Liver (tissue), 9 donors: ENCODE measurements around the gene RNPEP. TPM values are rescaled to one million over a fixed set of nuclear protein-coding genes. Genes with fewer than 3 reads are reported as not detected.
"Not testable (repeated sequence)": the region's sequence is repeated elsewhere in the genome, so short reads cannot be mapped to it uniquely, and the experiment has no call there.

Experiments
- DNase-seq: peaks from one replicate; pipeline ENCODE4 v3.0.0-alpha.2; 2017; ENCODE audit warnings: low spot score
- H3K27ac ChIP-seq, 2 donors: one replicate each; pipeline ENCODE4 v1.7.0; 2013; ENCODE audit warnings: inconsistent platforms in 2 of 2, low read length in 2 of 2, control low read depth in 1 of 2, low read depth in 1 of 2, mild to moderate bottlenecking in 1 of 2
- H3K27me3 ChIP-seq, 4 donors: one replicate each; pipeline versions ENCODE4 v1.6.1 to v1.7.0; 2013; ENCODE audit warnings: low read length in 3 of 4, inconsistent platforms in 1 of 4, mild to moderate bottlenecking in 1 of 4, moderate library complexity in 1 of 4; ENCODE audit not compliant: control insufficient read depth in 4 of 4, insufficient read depth in 4 of 4
- H3K36me3 ChIP-seq, 4 donors: one replicate each; pipeline versions ENCODE4 v1.6.1 to v1.7.0; 2013; ENCODE audit warnings: low read length in 3 of 4, mild to moderate bottlenecking in 3 of 4, low read depth in 1 of 4, moderate library complexity in 1 of 4; ENCODE audit not compliant: control insufficient read depth in 4 of 4, insufficient read depth in 3 of 4
- H3K4me1 ChIP-seq, 4 donors: one replicate each; pipeline versions ENCODE4 v1.6.1 to v1.7.0; 2013; ENCODE audit warnings: low read length in 3 of 4, mild to moderate bottlenecking in 3 of 4, moderate library complexity in 1 of 4; ENCODE audit not compliant: control insufficient read depth in 4 of 4, insufficient read depth in 4 of 4
- H3K4me3 ChIP-seq, 3 donors: one replicate each; pipeline versions ENCODE4 v1.6.1 to v1.7.0; 2013; ENCODE audit warnings: low read length in 3 of 3, control low read depth in 1 of 3, low read depth in 1 of 3, mild to moderate bottlenecking in 1 of 3
- H3K9ac ChIP-seq, 2 donors: one replicate each; pipeline ENCODE4 v1.7.0; 2013; ENCODE audit warnings: low read length in 2 of 2, mild to moderate bottlenecking in 2 of 2, moderate library complexity in 2 of 2, control low read depth in 1 of 2, low read depth in 1 of 2
- H3K9me3 ChIP-seq, 4 donors: one replicate each; pipeline versions ENCODE4 v1.6.1 to v1.7.0; 2013; ENCODE audit warnings: low read length in 3 of 4; ENCODE audit not compliant: control insufficient read depth in 4 of 4
- ATF3 ChIP-seq: IDR thresholded peaks from 2 replicates; pipeline ENCODE4 v1.6.1; 2016; ENCODE audit warnings: antibody characterized with exemption
- CTCF ChIP-seq: fragments of 150-350 bp; IDR thresholded peaks from 2 replicates; pipeline ENCODE4 v1.5.1; 2017; ENCODE audit warnings: improper control_type of control experiment, low read depth, low read length; ENCODE audit not compliant: missing input control
- FOXA1 ChIP-seq: IDR thresholded peaks from 2 replicates; pipeline ENCODE4 v1.6.1; 2016; ENCODE audit warnings: antibody characterized with exemption
- FOXA2 ChIP-seq: IDR thresholded peaks from 2 replicates; pipeline ENCODE4 v1.6.1; 2016; ENCODE audit warnings: antibody characterized with exemption
- GABPA ChIP-seq, 2 donors: IDR thresholded peaks in 1 of 2; conservative IDR thresholded peaks in 1 of 2; 2 replicates each; pipeline ENCODE4 v1.6.1; 2016; ENCODE audit warnings: antibody characterized with exemption in 2 of 2, mild to moderate bottlenecking in 1 of 2, moderate library complexity in 1 of 2
- HNF4A ChIP-seq, 2 donors: conservative IDR thresholded peaks; 2 replicates each; pipeline ENCODE4 v1.6.1; 2016; ENCODE audit warnings: antibody characterized with exemption in 2 of 2, mild to moderate bottlenecking in 2 of 2
- JUND ChIP-seq, 2 donors: IDR thresholded peaks; 2 replicates each; pipeline ENCODE4 v1.6.1; 2016; ENCODE audit warnings: antibody characterized with exemption in 2 of 2
- MAX ChIP-seq: IDR thresholded peaks from 2 replicates; pipeline ENCODE4 v1.6.1; 2016; ENCODE audit warnings: antibody characterized with exemption
- NR2F2 ChIP-seq: IDR thresholded peaks from 2 replicates; pipeline ENCODE4 v1.6.1; 2016; ENCODE audit warnings: antibody characterized with exemption
- REST ChIP-seq: IDR thresholded peaks from 2 replicates; pipeline ENCODE4 v1.6.1; 2016; ENCODE audit warnings: antibody characterized with exemption, mild to moderate bottlenecking
- SP1 ChIP-seq: IDR thresholded peaks from 2 replicates; pipeline ENCODE4 v1.6.1; 2018; ENCODE audit warnings: antibody characterized with exemption, mild to moderate bottlenecking
- YY1 ChIP-seq: IDR thresholded peaks from 2 replicates; pipeline ENCODE4 v1.6.1; 2016; ENCODE audit warnings: antibody characterized with exemption, mild to moderate bottlenecking
- ZBTB33 ChIP-seq: IDR thresholded peaks from 2 replicates; pipeline ENCODE4 v1.6.1; 2016; ENCODE audit warnings: antibody characterized with exemption
- WGBS: extraction: QIAGEN DNeasy Blood & Tissue Kit; methylation state at CpG from one replicate; pipeline ENCODE4 v1.1.7; 2013; 5-methylcytosine and 5-hydroxymethylcytosine counted together
- polyA plus RNA-seq, 2 donors: library from polyadenylated mRNA; stranded (reverse) in 1 of 2; unstranded in 1 of 2; fragments of 200-250 nt in 1 of 2; fragments of >200 nt in 1 of 2; fragmentation: Nextera tagmentation in 1 of 2; extraction: Ambion mirVana in 1 of 2; gene quantifications; one replicate each; pipeline versions ENCODE4 v1.2.1 to v1.2.3, GENCODE V29; 2013 to 2015
- total RNA-seq, 2 donors: library from RNA; depleted of rRNA; stranded (reverse); fragments of >200 nt; gene quantifications; one replicate each; pipeline ENCODE4 v1.2.3, GENCODE V29; 2014
- donor health status: healthy.
- donor health status: healthy.
- donor health status: healthy.
- donor health status: healthy.
- donor health status: healthy.

RNPEP gene
- total and polyA plus RNA-seq, 4 donors = 16.3 to 26.5 (median 21.0) TPM

GRCh38 chr1:201955729-201956143 lies 26.7 kb upstream of the RNPEP start:
- no peak for TF ChIP-seq REST
- Histone ChIP-seq H3K9ac (peak overlapping the region; percentile 87 to 96), H3K4me3 (peak overlapping the region; percentile 62 to 99 (median 91)), H3K9me3 (no peaks in the 10 kb centered on the region), H3K27me3 (no peaks in the 10 kb centered on the region), H3K36me3 (peaks cover 7 to 18% (median 12%) of the 10 kb centered on the region in 4 donors), H3K27ac (peak overlapping the region; percentile 88 to 96), H3K4me1 (peaks cover 0 to 21% (median 11%) of the 10 kb centered on the region in 4 donors)
- DNase-seq = no peak
- WGBS = under 1% methylated on average over 17 of the region's 17 CpGs

- WGBS = 96% methylated on average over 5 of the region's 5 CpGs
- peaks cover 14 to 41% (median 30%) of the 10 kb centered on the region in 4 donors for H3K36me3 ChIP-seq
- H3K9me3 ChIP-seq = no peaks in the 10 kb centered on the region
- no peaks in the 10 kb centered on the region for H3K27me3 ChIP-seq
- peaks cover 0 to 21% (median 11%) of the 10 kb centered on the region in 4 donors for H3K4me1 ChIP-seq
- no peak overlapping the region for H3K4me3 ChIP-seq
- H3K27ac ChIP-seq = no peak overlapping the region
- DNase-seq = no peak
- TF ChIP-seq CTCF = no peak
- no peak for TF ChIP-seq NR2F2
- no peak for TF ChIP-seq SP1
- no peak overlapping the region for H3K9ac ChIP-seq
Observed at GRCh38 chr1:201958348-201958747, 24.1 kb upstream of the RNPEP start.

- 94% methylated on average over 10 of the region's 10 CpGs for WGBS
- not testable (repeated sequence) for H3K9ac ChIP-seq, DNase-seq, H3K27me3 ChIP-seq, H3K9me3 ChIP-seq, H3K27ac ChIP-seq, H3K4me1 ChIP-seq, H3K4me3 ChIP-seq
- H3K36me3 ChIP-seq = peaks cover 20 to 69% (median 56%) of the 10 kb centered on the region in 4 donors
Observed at GRCh38 chr1:201962382-201962781, 20.1 kb upstream of the RNPEP start.

GRCh38 chr1:201964261-201964660 lies 18.2 kb upstream of the RNPEP start:
- Histone ChIP-seq H3K9ac (no peak overlapping the region), H3K4me3 (no peak overlapping the region), H3K27ac (no peak overlapping the region), H3K36me3 (peaks cover 17 to 66% (median 57%) of the 10 kb centered on the region in 4 donors), H3K9me3 (no peaks in the 10 kb centered on the region), H3K4me1 (no peaks in the 10 kb centered on the region), H3K27me3 (no peaks in the 10 kb centered on the region)
- DNase-seq = no peak
- 91% methylated on average over 1 of the region's 1 CpG for WGBS
- TF ChIP-seq CTCF (no peak), FOXA1 (no peak), JUND (IDR thresholded peaks at IDR 0.05) (no peak), SP1 (no peak), ZBTB33 (no peak), ATF3 (no peak), MAX (no peak), FOXA2 (no peak), YY1 (no peak), HNF4A (conservative IDR thresholded peaks at IDR 0.05) (no peak), GABPA (IDR thresholded peaks at IDR 0.05 in 1 of 2, conservative IDR thresholded peaks at IDR 0.05 in 1 of 2) (no peak), NR2F2 (no peak)
